HG03045 (cell line): ENCODE data around the gene GALNS.
"Not testable (repeated sequence)": the region's sequence is repeated elsewhere in the genome, so short reads cannot be mapped to it uniquely, and the experiment has no call there.

Experiments used
- ATAC-seq: cut with Tn5 transposase; IDR thresholded peaks from one replicate; pipeline ENCODE4 v1.9.1; 2021; ENCODE audit warnings: mild to moderate bottlenecking, moderate library complexity; ENCODE audit not compliant: unreplicated experiment

GALNS gene

DNA sequence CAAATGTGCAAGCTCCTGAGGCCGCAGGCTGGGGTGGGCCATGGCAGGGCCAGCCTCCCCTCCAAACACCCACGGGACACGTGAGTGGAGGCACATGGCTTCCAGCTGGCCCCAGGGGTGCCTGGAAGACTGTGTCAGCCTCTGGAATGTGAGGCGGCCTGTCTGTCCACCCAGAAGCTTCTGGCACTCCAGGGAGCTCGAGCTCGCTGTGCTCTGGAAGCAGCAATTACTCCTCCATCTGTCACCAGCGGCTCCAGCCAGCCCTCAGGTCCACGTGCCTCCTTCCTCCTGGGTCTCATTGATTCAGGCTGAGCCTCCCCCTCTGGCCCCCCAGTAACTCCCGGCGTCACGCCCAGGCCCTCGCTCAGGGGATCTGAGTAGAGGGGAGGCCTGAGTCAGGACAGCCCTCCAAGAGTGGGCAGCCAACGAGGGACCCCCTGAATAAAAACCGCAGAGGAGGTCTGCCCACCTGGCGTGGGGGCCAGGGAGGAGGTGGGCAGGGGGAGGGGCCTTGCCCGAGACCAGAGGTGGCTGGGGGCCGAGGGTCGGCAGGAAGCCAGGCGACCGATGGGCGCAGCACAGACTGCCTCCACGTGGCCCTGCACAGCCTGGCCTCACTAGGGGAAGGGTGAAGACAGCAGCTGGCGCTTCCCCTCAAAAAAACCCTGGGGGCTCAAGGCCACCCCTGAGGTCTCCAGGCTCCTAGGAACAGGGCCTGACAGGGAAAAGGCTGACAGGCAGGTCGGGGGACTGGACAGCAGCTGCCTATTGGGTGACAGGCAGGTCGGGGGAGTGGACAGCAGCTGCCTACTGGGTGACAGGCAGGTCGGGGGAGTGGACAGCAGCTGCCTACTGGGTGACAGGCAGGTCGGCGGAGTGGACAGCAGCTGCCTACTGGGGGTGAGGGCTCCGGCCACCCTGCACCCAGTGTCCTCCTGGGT, 83.6 kb downstream of the GALNS start:
- no peak for ATAC-seq

DNA sequence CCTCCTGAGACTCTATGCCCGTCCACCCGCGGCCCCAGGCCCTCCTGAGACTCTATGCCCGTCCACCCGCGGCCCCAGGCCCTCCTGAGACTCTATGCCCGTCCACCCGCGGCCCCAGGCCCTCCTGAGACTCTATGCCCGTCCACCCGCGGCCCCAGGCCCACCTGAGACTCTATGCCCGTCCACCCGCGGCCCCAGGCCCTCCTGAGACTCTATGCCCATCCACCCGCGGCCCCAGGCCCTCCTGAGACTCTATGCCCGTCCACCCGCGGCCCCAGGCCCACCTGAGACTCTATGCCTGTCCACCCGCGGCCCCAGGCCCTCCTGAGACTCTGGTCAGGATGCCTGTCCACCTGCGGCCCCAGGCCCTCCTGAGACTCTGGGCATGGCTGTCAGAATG, 85.0 kb downstream of the GALNS start:
- not testable (repeated sequence) for ATAC-seq

DNA sequence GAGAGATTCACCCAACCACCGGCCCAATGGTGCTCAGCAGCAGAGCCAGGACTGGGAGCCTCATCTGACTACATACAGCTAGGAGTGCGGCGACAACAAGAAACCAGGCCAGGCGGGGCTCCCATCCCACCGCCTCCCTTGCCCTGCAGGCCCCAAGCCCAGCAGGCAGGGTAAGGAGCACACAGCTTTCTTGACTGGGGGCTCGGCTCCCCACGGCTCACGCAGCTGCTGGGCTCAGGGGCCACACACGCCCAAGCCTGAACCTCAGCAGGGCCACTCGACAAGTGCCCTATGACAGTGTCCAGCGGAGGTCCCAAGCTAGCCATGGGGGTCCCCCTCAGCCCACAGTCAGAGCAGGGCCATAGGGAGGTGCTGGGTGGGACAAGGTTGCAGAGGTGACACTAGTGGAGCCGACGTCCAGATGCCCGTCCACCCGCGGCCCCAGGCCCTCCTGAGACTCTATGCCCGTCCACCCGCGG, 85.4 kb downstream of the GALNS start:
- no peak for ATAC-seq

DNA sequence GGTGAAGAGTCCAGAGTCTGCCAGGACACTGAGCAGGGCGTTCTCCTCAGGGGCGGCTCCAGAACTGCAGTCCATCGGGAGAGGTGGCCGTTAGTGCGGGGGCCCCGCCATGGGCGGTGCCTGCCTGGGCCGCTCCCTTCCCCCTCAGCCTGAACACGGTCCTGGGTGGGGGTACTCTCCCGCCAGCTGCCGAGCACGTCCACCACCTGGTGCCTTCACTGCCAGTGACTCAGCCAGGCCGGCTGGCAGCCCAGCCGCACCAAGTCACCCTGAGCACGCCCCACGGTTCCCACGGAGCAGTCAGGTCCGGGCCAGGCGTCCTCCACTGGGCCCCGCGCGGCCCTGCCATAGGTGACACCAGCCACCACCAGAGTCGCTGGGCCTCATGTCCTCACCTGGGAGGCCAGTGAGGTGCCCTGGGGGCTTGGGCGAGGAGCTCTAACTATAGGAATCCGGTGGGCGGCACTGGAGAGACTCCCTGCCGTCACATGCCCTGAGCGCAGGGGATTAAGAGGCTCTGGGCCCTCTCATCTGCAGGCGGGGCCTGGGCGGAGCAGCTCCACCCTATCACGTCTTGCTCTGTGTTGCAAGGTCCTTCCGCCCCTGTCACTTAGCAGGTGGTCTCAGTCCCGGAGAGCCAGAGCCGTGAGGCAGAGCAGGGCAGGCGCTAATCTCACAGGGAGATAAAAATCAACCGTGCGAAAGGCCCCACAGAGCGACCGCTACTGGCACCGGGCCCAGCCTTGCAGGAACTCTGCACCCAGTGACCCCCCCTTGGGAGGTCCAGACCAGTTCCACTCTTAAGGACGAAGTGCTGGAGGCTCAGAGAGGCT, 86.1 kb downstream of the GALNS start:
- no peak for ATAC-seq

DNA sequence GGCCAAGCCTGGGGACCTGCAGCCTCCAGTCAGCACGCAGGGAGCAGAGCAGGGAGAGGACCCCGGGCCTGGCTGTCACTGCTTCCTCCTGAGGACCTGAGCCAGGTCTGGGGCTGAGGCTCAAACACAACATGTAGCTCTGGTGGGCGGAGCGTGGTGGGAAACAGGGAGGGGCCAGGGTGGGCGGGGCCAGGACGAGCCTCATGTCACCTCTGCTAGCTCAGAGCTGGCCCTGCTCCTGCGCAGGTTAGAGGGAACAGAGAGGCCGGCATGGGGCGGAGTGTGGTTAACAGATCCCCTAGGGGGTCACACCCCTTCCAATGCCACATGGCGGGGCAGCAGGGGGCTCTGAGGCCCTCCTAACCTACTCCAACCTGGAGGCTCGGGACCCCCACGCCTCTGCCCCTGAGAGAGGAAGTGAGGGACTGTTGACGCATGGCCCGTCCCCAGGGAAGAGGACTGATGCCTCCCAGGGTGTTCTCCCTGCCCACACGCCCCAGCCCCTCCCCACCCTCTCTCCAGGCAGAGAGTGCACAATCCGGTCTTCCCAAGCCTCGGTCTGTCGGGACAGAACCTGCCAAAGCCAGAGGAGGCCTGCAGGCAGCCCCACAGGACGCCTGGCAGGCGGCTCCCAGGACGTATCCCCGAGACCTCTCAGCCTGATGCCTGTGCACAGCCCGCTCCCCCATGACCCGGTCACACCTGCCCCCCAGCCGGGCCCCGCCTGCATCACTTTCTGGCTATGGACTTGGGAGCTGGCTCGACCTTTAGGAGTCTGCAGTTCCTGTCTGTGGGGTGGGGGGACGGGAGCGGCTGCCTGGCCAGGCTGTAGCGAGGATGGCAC, 86.9 kb downstream of the GALNS start:
- ATAC-seq, result no peak

DNA sequence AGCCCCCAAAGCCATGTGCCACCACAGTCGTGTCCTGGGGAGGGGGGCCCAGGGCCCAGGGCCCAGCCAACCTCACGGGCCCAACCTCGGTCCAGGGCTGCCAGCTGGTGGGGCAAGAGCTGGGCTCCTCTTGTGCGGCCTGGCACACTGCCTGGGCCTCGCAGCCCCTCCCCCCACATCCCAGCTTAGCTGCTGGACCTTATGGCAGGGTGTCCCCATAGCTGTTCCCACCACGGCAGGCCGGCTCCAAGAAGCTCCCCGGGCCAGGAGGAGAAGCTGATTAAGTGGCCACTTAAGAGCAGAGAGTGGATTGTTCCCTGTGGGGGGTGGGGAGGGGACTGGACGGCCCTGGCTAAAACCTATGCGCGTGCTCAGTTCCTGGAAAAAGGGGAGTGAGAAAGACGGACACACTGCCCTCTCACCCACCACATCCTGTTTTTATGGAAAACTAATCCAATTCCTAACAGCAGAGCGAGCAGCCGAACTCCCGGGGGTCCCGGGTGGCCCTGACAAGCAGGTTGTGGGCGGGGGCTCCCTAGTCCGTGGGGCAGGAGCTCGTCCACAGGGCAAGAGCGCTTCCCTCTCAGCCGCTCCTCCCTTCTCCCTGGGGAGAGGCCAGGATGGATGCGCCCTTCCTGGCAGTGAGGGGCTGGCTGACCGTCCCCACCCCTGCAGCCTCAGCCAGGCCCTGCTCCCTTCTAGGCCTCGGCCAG, 88.5 kb downstream of the GALNS start:
- no peak for ATAC-seq

DNA sequence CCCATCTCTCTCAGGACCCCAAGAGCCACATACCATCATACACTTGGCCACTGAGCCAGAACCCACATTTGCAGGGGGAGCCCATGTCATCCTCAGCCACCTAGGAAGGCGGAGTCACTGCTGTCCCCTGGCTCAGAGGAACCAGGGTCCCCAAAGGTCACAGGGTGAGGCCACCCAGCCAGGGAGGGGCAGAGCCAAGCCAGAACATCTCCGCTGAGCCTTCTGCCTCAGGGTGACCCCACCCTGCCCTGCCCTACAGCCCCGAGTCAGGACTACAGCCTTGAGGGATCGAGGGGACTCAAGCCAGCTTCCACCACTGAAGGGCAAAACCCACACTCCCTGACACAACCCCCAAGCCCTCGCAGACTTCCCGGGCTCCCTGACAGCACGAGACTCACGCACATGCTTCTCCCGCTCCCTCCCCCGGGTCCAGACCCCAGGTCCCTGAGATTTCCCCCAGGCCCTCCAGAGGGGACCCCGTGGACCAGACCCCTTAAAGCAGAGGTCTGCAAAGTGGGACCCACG, 89.1 kb downstream of the GALNS start:
- no peak for ATAC-seq

DNA sequence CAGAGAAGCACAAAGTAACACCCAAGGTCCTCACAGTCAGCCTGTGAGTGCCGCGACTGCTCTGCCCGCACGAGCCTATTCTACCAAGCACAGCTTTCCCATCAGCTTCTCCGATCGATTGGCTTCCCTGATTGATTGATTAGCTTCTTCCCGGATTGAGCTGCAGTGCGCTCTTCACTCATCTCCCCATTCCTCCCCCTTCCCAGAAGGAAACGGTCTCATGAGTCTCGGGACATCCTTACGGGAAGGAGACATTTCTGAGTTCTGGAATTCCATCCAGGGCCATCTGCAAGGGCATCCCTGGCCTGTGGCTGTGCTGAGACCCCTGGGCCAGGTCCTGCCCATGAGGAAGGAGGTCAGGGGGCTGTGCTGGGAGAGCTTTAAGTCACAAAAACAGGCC, 89.8 kb downstream of the GALNS start:
- ATAC-seq, result no peak

DNA sequence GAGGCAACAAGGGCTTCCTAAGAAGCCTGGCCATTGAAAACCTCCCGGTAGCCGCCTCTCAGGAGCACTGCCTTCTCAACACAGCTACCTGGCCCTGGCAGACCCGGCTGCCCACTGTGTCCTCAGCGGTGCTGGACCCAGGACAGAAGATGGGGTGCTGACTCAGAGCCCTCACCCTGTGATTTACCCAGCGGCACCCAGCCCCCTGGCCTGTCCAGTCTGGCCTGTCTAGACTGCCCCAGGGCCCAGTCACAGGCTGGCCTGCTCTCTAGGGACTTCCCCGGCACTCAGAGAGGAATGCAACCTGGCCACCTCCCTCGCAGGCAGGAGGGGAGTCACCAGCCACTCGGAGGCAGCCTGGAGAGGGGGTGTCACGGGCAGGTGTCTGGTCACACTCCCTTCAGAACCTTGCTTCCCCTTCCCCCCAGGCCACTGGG, 91.8 kb downstream of the GALNS start:
- no peak for ATAC-seq

DNA sequence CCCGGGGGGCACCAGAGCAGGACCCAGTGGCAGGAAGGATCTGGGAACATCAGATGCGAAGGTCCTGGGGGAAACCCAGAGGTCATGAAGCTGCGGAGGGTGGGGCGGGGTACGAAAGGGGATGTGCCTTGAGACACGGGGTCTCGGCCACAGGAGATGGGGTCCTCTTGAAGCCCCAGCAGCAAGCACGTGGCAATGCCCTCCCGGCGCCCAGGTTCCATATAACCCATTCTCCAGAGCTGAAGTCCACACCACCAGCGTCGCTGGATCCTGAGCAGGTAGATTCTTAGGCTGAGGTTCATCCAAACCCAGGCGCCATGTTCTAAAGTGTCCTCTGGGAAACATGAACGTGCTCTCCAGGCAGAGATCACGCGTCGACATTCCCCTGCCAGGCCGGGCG, 92.7 kb downstream of the GALNS start:
- no peak for ATAC-seq
